GM12873 (cell line): ENCODE results near the gene ABCC3.

Experiments used
- TF ChIP-seq, protein P1 (sequence below): IDR thresholded peaks from 2 replicates; pipeline ENCODE4 v1.5.1; 2012; ENCODE audit warnings: low read depth, mild to moderate bottlenecking, moderate library complexity, low read length, control low read depth; ENCODE audit not compliant: insufficient read depth; ENCODE audit errors: missing control alignments

Gene ABCC3

DNA sequence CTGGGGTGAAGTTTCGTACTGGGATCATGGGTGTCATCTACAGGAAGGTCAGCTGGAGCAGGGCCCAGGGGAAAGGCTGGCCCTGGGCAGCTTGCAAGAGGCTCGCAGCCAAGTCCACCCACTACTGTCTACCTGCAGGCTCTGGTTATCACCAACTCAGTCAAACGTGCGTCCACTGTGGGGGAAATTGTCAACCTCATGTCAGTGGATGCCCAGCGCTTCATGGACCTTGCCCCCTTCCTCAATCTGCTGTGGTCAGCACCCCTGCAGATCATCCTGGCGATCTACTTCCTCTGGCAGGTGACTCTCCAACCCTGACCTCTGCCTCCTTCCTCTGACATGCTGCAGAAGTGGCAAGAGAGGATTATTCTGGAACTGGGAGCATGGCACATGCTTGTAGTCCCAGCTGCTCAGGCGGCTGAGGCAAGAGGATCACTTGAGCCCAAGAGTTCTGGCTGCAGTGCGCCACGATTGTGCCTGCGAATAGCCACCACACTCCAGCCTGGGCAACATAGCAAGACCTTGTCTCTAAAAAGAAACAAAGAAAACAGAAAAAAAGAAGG lies 29.2 kb downstream of the ABCC3 start:
- TF ChIP-seq, protein P1, sequence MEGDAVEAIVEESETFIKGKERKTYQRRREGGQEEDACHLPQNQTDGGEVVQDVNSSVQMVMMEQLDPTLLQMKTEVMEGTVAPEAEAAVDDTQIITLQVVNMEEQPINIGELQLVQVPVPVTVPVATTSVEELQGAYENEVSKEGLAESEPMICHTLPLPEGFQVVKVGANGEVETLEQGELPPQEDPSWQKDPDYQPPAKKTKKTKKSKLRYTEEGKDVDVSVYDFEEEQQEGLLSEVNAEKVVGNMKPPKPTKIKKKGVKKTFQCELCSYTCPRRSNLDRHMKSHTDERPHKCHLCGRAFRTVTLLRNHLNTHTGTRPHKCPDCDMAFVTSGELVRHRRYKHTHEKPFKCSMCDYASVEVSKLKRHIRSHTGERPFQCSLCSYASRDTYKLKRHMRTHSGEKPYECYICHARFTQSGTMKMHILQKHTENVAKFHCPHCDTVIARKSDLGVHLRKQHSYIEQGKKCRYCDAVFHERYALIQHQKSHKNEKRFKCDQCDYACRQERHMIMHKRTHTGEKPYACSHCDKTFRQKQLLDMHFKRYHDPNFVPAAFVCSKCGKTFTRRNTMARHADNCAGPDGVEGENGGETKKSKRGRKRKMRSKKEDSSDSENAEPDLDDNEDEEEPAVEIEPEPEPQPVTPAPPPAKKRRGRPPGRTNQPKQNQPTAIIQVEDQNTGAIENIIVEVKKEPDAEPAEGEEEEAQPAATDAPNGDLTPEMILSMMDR = no peak

DNA sequence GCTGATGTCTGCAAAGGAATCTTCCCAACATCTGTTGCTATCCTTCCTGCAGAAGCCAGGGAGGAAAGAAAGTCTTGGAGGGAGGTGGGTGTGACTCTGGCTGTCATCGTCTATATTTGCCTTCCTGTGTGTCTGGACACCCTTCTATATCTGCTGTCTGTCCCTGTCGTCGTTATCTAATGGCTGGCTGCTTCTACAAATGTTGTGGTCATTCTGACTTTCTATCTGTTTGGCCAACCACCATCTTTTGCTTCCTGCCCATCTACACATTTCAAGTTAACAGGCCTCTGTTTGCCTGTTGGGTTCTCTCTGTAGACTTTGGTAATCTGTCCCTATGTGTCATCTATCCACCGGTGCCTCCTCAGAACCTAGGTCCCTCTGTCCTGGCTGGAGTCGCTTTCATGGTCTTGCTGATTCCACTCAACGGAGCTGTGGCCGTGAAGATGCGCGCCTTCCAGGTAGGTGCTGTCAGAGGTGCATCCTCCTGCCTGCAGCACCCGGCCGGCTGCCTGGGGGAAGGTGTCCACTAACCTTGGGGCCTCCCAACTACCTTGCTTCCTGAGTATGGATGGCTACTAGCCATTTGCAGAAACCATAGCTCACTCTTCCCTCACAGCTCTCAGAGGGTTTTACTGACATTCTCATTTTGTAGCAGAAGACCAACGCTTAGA lies 30.2 kb downstream of the ABCC3 start:
- TF ChIP-seq, protein P1 = no peak

DNA sequence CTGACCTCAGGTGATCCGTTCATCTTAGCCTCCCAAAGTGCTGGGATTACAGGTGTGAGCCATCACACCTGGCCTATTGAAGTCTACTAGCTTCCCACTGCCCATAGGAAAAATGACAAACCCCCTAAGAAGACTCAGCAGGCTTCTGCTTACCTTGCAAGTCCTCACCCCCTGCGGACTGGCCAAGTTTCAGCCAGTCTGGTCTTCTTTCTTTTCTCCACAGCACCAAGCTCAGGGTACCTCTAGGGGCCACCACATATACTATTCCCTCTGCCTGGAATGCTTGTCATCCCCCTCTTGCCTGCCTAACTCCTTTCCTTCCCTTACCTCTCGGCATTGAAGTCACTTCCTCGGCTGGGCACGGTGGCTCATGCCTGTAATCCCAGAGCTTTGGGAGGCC lies 31.2 kb downstream of the ABCC3 start:
- TF ChIP-seq, protein P1 = no peak

DNA sequence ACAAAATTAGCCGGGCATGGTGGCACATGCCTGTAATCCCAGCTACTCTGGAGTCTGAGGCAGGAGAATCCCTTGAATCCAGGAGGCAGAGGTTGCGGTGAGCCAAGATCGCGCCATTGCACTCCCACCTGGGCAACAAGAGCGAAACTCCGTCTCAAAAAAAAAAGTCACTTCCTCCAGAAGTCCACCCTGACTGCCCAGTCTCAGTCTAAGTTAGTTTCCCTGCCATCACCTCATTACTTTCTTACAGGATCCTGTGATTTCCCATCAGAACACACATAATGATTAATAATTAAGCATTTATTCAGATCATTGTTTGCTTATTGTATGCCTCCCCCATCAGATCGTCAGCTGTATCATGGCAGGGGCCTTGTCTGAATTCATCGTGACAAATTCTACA lies 31.6 kb downstream of the ABCC3 start:
- TF ChIP-seq, protein P1 = no peak

DNA sequence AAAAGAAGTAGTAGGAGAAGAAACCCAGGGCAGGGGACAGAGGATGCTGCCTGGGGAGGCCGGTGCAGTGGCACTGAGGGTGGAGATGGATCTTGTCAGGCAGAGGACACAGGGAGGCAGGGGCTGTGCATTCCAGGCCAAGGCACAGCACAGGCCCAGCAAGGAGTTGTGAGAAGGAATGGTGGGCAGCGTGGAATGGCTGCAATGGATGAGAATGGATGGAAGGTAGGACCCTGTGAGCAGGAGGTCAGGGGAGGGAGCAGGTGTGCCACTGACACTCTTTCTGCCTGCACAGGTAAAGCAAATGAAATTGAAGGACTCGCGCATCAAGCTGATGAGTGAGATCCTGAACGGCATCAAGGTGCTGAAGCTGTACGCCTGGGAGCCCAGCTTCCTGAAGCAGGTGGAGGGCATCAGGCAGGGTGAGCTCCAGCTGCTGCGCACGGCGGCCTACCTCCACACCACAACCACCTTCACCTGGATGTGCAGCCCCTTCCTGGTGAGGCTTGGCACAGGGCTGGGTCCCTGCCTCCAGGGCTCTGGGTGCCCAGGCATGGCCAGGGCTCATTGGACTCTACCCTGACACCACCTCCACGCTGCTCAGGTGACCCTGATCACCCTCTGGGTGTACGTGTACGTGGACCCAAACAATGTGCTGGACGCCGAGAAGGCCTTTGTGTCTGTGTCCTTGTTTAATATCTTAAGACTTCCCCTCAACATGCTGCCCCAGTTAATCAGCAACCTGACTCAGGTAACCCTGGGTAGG lies 32.8 kb downstream of the ABCC3 start:
- TF ChIP-seq, protein P1 = no peak

DNA sequence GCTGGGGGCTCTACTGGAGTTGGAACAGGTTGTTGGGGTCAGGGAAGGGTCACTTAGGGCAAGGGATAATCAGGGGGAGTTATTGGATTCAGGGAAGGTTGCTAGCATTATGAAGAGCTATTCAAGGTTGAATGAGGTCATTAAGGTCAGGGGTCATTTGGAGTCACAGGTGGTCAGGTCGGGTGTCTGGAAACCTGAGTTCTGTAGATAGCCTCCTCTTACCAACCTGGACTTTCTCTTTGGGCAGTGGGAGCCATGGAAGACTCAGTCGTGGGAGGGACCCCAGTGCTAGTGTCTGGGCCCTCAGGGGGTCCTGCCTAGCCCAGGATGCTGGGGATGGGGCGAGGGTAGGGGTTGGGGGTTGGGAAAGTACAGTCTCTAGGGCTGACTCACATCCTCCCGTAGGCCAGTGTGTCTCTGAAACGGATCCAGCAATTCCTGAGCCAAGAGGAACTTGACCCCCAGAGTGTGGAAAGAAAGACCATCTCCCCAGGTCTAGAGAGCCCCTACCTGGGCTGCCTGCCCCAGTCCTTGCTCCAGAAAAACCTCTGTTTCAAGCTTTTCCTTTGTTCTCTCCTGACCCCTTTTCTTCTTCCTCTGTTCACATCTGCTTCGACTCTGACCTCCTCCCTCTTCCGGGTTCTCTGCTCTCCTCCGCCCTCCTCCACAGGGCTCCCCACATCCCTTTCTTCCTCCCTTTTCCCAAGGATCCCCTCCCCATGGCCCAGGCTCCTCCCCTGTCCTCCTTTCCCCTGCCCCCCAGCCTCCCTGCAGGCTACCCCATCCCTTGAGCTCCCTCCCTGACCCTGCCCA lies 33.5 kb downstream of the ABCC3 start:
- TF ChIP-seq, protein P1 = no peak
